ENCODE data around the gene CDK5RAP3.
A peak's percentile ranks its signal among the peaks of the same experiment; 100 is the strongest.

CDK5RAP3 gene

DNA sequence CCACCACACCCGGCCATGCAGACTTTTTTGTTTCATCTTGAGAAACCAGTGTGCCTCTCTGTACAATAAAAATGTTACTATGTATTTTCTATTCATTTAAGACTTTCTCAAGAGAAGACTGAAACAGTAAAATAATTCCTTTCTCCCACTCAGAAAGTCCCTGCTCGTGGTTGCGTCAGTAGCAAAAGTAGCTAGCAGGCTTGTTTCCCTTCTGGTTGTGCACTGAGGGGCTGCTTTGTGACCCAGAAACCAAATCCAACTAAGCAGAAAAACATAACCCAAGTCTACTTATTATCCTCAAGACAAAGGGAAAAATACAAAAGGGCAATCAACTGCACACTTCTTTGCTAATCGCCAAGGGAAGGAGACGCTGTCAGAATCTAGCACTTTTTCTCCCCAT is 33.0 kb upstream of the CDK5RAP3 start:
- Histone ChIP-seq H3K9ac (ENCODE audit: low read depth, low read length) (no peak overlapping the region), H3K9me3 (ENCODE audit: insufficient read depth, low read depth, low read length) (no peaks in the 10 kb centered on the region), H3K4me3 (ENCODE audit: low read length) (no peak overlapping the region), H3K27me3 (ENCODE audit: insufficient read depth, low read length) (peaks cover 11% of the 10 kb centered on the region), H3K4me1 (ENCODE audit: insufficient read depth, low read length) (0 out of 2 replicates have a peak, but pooled peaks cover 4% of the 10 kb centered on the region), H3K36me3 (ENCODE audit: insufficient read depth, low read length) (no peaks in the 10 kb centered on the region), H3K27ac (ENCODE audit: low read depth, low read length) (no peak overlapping the region)
- WGBS = 92% methylated on average over 5 of the region's 5 CpGs

DNA sequence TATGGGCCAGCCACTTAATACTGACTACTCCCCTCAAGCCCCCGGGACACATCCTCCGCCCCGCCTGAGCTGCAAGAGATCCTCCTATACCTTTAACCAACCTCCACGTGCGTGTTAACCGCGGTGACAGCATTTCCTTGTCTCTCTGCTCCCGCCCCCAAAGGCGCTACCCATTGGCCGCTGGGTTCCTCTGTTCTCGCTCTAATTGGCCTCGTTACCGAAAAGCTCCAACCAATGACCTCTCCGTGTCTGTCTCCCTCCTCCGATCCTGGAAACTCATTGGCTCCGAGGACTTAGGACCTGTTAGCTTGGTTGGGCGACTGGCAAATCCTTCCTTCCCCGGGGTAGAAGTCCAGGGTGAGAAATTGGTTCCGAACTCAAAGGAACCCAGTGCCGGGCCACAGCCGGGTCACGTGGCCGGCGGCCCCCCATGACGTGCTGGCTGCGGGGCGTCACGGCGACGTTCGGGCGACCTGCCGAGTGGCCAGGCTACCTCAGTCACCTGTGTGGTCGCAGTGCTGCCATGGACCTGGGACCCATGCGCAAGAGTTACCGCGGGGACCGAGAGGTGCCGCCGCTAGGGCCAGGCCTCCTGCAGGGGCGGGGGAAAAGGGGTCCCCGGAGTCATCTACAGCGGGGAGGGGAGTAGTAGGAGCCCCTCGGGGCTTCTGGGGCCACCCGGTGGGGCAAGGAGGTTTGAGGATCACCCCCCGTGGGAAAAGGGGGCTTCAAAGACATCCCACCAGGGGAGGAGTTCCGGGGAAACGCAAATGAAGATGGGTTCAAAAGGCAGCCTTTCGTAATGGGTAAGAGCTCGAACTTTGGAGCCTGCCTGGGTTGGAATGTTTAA is 29.4 kb upstream of the CDK5RAP3 start, which contains the start of gene PNPO:
PNPO (plus strand) TSS at position 326 of the 850 bp plus-strand sequence; CDS start at position 431, 105 bp downstream.
- 0 out of 2 replicates have a peak, but pooled peaks cover 4% of the 10 kb centered on the region for H3K4me1 ChIP-seq (ENCODE audit: insufficient read depth, low read length)
- H3K27ac ChIP-seq (ENCODE audit: low read depth, low read length) = no peak within 1 kb of the TSS; the same call in 1 of the 2 replicates
- peaks cover 10% of the 10 kb centered on the region; the same call in 1 of the 2 replicates for H3K36me3 ChIP-seq (ENCODE audit: insufficient read depth, low read length)
- peaks cover 11% of the 10 kb centered on the region for H3K27me3 ChIP-seq (ENCODE audit: insufficient read depth, low read length)
- peak within 1 kb of the TSS; percentile 7; the same call in 1 of the 2 replicates for H3K9ac ChIP-seq (ENCODE audit: low read depth, low read length)
- peak within 1 kb of the TSS; percentile 60 for H3K4me3 ChIP-seq (ENCODE audit: low read length)
- H3K9me3 ChIP-seq (ENCODE audit: insufficient read depth, low read depth, low read length) = no peaks in the 10 kb centered on the region
- WGBS = 2% methylated on average over 50 of the region's 50 CpGs

DNA sequence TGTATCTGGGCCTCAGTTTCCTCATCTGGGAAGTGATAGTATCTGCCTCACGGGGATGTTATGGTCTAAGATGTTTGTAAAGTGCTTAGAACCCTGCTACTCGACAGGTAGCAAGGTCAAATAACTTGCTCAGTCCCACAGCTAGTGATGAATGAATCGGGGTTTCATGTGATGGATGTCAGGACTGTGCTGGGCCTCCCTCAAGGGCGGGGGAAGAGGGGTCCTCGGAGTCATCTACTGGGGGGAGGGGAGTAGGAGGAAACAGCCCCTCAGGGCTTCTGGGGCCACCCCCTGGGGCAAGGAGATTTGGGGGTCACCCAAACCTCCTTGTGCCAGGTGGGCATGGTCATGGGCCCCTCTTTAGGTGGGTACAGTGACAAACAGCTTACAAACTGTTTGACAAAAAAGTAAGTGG is 28.8 kb upstream of the CDK5RAP3 start:
- Histone ChIP-seq H3K4me3 (ENCODE audit: low read length) (peak overlapping the region; percentile 60), H3K4me1 (ENCODE audit: insufficient read depth, low read length) (peaks cover 5% of the 10 kb centered on the region; the same call in 1 of the 2 replicates), H3K9me3 (ENCODE audit: insufficient read depth, low read depth, low read length) (no peaks in the 10 kb centered on the region), H3K9ac (ENCODE audit: low read depth, low read length) (0 out of 2 replicates have a peak overlapping the region, but pooled peaks have one; percentile 7), H3K27ac (ENCODE audit: low read depth, low read length) (no peak overlapping the region), H3K27me3 (ENCODE audit: insufficient read depth, low read length) (peaks cover 11% of the 10 kb centered on the region), H3K36me3 (ENCODE audit: insufficient read depth, low read length) (peaks cover 10% of the 10 kb centered on the region; the same call in 1 of the 2 replicates)
- WGBS = 25% methylated on average over 5 of the region's 5 CpGs

DNA sequence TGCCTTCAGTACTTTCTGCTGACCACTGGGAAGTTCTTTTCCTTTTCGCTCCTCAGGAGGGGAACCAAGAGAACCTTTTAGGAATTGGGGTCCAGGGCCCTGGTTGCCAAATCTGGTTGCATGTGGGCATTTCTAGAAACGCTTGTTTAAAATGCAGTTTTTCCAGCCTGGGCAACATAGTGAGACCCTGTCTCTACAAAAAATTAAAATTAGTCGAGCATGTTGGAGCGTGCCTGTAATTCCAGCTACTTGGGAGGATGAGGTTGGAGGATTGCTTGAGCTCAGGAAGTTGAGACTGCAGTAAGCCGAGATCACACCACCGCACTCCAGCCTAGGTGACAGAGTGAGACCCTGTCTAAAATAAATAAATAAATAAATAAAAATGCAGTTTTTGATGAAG is 28.3 kb upstream of the CDK5RAP3 start:
- Histone ChIP-seq H3K27me3 (ENCODE audit: insufficient read depth, low read length) (peaks cover 11% of the 10 kb centered on the region), H3K4me3 (ENCODE audit: low read length) (peak overlapping the region; percentile 60), H3K9me3 (ENCODE audit: insufficient read depth, low read depth, low read length) (no peaks in the 10 kb centered on the region), H3K4me1 (ENCODE audit: insufficient read depth, low read length) (peaks cover 7% of the 10 kb centered on the region; the same call in 1 of the 2 replicates), H3K36me3 (ENCODE audit: insufficient read depth, low read length) (peaks cover 10% of the 10 kb centered on the region; the same call in 1 of the 2 replicates), H3K9ac (ENCODE audit: low read depth, low read length) (no peak overlapping the region), H3K27ac (ENCODE audit: low read depth, low read length) (no peak overlapping the region)
- WGBS = 94% methylated on average over 4 of the region's 6 CpGs

DNA sequence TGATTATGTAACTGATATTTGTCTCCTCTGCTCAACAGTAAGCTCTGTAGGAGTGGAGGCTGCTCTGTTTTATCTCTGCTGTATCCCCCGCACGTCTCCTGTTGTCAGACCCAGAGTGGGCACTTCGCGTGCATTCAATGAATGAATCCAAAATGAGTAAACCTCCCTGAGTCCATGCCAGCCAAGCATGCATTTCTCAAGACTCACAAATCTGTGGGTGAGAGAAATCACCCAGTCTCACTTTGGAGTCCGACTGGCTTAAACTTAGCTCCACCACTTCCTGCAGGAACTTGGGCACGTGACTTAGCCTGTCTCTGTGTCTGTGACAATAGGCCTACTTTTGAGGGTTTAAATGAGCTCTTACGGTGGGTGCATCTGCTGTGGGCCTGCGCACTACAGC is 25.8 kb upstream of the CDK5RAP3 start:
- H3K9me3 ChIP-seq (ENCODE audit: insufficient read depth, low read depth, low read length) = no peaks in the 10 kb centered on the region
- WGBS = 96% methylated on average over 8 of the region's 8 CpGs
- no peak overlapping the region for H3K27ac ChIP-seq (ENCODE audit: low read depth, low read length)
- H3K4me3 ChIP-seq (ENCODE audit: low read length) = no peak overlapping the region
- no peak overlapping the region for H3K9ac ChIP-seq (ENCODE audit: low read depth, low read length)
- H3K36me3 ChIP-seq (ENCODE audit: insufficient read depth, low read length) = peaks cover 10% of the 10 kb centered on the region; the same call in 1 of the 2 replicates
- peaks cover 14% of the 10 kb centered on the region for H3K4me1 ChIP-seq (ENCODE audit: insufficient read depth, low read length)
- peaks cover 10% of the 10 kb centered on the region for H3K27me3 ChIP-seq (ENCODE audit: insufficient read depth, low read length)

DNA sequence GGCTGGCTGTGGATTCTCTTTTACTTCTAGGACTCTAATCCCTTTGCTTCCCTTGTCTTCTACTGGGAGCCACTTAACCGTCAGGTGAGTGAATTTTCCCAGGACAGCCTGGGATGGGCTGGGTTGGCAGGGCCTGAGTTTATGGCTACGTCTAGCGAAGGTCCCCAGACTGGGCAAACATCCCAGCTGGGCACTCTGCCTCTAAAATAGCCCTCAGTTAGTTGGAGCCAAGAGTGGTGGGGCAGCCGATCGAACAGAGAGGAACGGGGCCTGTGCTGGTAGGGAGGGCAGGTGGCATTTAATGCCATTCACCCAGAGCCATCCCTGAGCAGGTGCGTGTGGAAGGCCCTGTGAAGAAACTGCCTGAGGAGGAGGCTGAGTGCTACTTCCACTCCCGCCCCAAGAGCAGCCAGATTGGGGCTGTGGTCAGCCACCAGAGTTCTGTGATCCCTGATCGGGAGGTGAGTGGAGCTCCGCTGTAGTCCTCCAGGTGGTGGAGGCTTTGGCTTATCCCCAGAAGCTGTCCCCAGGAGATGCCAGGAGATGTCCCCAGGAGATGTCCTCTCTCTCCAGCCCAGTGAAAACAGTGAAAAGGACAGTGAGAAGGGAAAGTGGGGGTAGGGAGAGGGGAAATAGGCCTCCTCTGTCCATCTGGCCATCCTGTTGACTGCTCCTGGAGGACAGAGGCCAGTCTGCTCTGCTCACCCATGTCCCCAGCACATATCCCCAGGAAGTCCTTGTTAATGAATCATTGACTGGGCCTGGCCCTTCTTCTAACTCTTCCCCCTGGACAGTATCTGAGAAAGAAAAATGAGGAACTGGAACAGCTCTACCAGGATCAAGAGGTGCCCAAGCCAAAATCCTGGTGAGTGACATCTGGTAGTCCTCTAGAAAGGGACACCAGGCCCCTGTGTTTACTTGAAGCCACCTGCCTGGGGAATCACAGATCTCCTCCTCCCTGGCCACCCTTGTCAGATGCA is 25.1 kb upstream of the CDK5RAP3 start:
- no peak overlapping the region for H3K9ac ChIP-seq (ENCODE audit: low read depth, low read length)
- H3K4me1 ChIP-seq (ENCODE audit: insufficient read depth, low read length) = peaks cover 14% of the 10 kb centered on the region
- H3K4me3 ChIP-seq (ENCODE audit: low read length) = no peak overlapping the region
- peaks cover 3% of the 10 kb centered on the region for H3K27me3 ChIP-seq (ENCODE audit: insufficient read depth, low read length)
- H3K27ac ChIP-seq (ENCODE audit: low read depth, low read length) = no peak overlapping the region
- WGBS = 96% methylated on average over 10 of the region's 10 CpGs
- peaks cover 10% of the 10 kb centered on the region; the same call in 1 of the 2 replicates for H3K36me3 ChIP-seq (ENCODE audit: insufficient read depth, low read length)
- H3K9me3 ChIP-seq (ENCODE audit: insufficient read depth, low read depth, low read length) = no peaks in the 10 kb centered on the region

DNA sequence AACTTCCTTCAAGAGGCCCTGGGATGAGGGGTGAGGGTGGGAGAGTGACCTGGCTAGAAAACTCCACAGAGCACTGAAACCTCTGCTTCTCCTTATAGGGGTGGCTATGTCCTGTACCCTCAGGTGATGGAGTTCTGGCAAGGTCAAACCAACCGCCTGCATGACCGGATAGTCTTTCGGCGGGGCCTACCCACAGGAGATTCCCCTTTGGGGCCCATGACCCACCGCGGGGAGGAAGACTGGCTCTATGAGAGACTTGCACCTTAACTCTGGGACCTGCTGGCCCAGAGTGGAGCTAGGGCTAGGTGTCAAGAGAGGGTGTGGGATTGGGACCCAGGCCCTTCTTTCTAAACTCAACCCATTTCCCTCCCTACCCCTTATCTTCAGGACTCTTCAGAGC is 24.4 kb upstream of the CDK5RAP3 start:
- H3K27me3 ChIP-seq (ENCODE audit: insufficient read depth, low read length) = no peaks in the 10 kb centered on the region
- peaks cover 10% of the 10 kb centered on the region; the same call in 1 of the 2 replicates for H3K36me3 ChIP-seq (ENCODE audit: insufficient read depth, low read length)
- H3K4me3 ChIP-seq (ENCODE audit: low read length) = no peak overlapping the region
- H3K4me1 ChIP-seq (ENCODE audit: insufficient read depth, low read length) = peaks cover 14% of the 10 kb centered on the region
- no peaks in the 10 kb centered on the region for H3K9me3 ChIP-seq (ENCODE audit: insufficient read depth, low read depth, low read length)
- H3K9ac ChIP-seq (ENCODE audit: low read depth, low read length) = no peak overlapping the region
- WGBS = 93% methylated on average over 6 of the region's 6 CpGs
- H3K27ac ChIP-seq (ENCODE audit: low read depth, low read length) = no peak overlapping the region

DNA sequence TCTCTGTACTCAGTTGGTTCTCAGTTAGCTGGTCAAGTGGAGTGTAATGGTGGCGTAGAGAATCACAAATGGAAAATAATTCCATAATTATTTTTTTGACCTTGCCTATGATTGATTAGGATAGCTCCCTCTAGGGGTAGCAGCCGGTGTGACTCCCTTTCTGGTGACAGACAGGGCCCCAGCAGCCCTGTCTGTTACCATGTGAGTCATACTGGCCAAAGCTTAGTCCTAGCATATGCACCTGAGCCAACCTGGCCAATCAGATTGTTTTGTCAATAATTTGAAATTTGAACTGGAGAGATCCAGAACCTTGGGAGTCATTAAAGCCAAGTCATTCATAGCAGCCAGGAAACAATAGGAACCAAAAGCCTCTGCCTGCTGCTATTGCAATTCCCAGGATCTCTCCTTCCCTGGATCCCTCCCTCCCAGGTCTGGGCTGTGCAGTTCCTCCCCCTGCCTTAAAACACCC is 23.9 kb upstream of the CDK5RAP3 start:
- peaks cover 14% of the 10 kb centered on the region for H3K4me1 ChIP-seq (ENCODE audit: insufficient read depth, low read length)
- no peak overlapping the region for H3K4me3 ChIP-seq (ENCODE audit: low read length)
- no peak overlapping the region for H3K27ac ChIP-seq (ENCODE audit: low read depth, low read length)
- 3% methylated on average over 1 of the region's 2 CpGs for WGBS
- no peak overlapping the region for H3K9ac ChIP-seq (ENCODE audit: low read depth, low read length)
- no peaks in the 10 kb centered on the region for H3K9me3 ChIP-seq (ENCODE audit: insufficient read depth, low read depth, low read length)
- peaks cover 10% of the 10 kb centered on the region; the same call in 1 of the 2 replicates for H3K36me3 ChIP-seq (ENCODE audit: insufficient read depth, low read length)
- no peaks in the 10 kb centered on the region for H3K27me3 ChIP-seq (ENCODE audit: insufficient read depth, low read length)

DNA sequence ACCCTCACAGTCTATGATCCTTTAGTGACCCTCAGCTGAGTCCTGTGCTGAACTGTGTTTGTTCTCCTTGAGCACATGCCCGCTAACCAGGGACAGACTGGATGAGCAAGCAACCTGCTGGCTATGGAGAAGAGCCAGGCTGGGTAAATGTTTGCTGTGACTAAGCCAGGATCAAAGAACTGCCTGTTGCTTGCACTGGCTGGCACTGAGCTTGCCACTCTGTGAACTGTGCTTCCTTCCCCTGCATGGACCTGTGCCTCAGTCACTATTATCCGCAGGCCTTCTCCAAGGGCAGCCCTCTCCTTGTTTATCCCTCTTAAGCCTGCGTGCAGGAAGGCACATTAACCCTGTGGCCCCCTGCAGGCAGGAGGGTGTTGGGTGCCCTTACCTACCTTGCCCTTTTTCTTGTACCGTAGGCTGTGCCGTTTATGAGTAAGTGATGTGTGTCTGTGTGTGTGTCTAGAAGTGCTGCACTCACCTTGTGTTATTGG is 22.2 kb upstream of the CDK5RAP3 start:
- Histone ChIP-seq H3K4me3 (ENCODE audit: low read length) (no peak overlapping the region), H3K27me3 (ENCODE audit: insufficient read depth, low read length) (no peaks in the 10 kb centered on the region), H3K27ac (ENCODE audit: low read depth, low read length) (no peak overlapping the region), H3K9me3 (ENCODE audit: insufficient read depth, low read depth, low read length) (no peaks in the 10 kb centered on the region), H3K36me3 (ENCODE audit: insufficient read depth, low read length) (peaks cover 10% of the 10 kb centered on the region; the same call in 1 of the 2 replicates), H3K9ac (ENCODE audit: low read depth, low read length) (no peak overlapping the region), H3K4me1 (ENCODE audit: insufficient read depth, low read length) (peaks cover 10% of the 10 kb centered on the region)
- 81% methylated on average over 5 of the region's 5 CpGs for WGBS

DNA sequence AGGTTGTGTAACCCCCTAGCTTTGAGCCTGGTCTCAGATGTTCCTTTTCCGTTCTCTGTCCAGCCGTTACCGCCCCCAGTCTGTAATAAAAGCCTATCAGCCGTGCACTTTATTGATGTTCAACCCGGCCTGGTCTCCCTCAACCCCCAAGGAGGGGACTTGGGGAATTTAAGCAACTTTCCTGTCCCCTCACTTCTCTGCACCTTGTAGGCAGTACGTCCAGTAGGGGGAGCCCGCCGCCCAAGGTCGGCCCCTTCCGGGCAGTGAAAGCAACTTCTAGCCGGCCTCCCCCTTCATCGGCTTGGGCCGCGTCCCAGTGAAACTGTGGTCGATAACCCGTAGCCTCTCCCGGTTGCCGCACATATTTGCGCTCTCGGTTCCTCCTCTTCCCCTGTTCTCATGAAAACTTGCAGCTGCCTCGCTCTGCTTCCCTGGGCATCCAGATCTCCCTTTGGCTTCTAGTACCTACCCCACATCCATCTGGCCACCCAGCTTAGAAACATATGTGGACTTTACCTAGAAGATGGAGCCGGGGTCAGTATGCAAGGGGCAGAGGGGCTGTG is 21.6 kb upstream of the CDK5RAP3 start:
- H3K9ac ChIP-seq (ENCODE audit: low read depth, low read length) = peak overlapping the region; percentile 45; the same call in 1 of the 2 replicates
- peaks cover 10% of the 10 kb centered on the region for H3K4me1 ChIP-seq (ENCODE audit: insufficient read depth, low read length)
- H3K36me3 ChIP-seq (ENCODE audit: insufficient read depth, low read length) = peaks cover 10% of the 10 kb centered on the region; the same call in 1 of the 2 replicates
- H3K27ac ChIP-seq (ENCODE audit: low read depth, low read length) = no peak overlapping the region
- peak overlapping the region; percentile 43 for H3K4me3 ChIP-seq (ENCODE audit: low read length)
- WGBS = 10% methylated on average over 22 of the region's 22 CpGs
- no peaks in the 10 kb centered on the region for H3K27me3 ChIP-seq (ENCODE audit: insufficient read depth, low read length)
- no peaks in the 10 kb centered on the region for H3K9me3 ChIP-seq (ENCODE audit: insufficient read depth, low read depth, low read length)

Data from HUES64 (cell line).